ENCODE results near the gene ANKRD12. TPM values are rescaled to one million over a fixed set of nuclear protein-coding genes. Genes with fewer than 3 reads are reported as not detected.

ANKRD12 gene
- total and polyA plus RNA-seq, 2 of the 4 experiments (the other 2 are of a cell fraction), result 2.6 to 12.9 TPM

GRCh38 chr18:9289698-9290097 is 153.1 kb downstream of the ANKRD12 start:
- H3K79me1 ChIP-seq (ENCODE audit: low read depth in 1 of 2, low read length in 2 of 2), result no peaks in the 10 kb centered on the region
- peaks cover 6% of the 10 kb centered on the region for H3K9me3 ChIP-seq (ENCODE audit: control insufficient read depth, insufficient read depth, low read length)
- no peak overlapping the region for H2AFZ ChIP-seq (replicated peaks; ENCODE audit: low read length, poor library complexity)
- H3K9me1 ChIP-seq (ENCODE audit: insufficient read depth, low read length), result 0 out of 2 replicates have a peak, but pooled peaks cover 3% of the 10 kb centered on the region
- dilution Hi-C loops (cut with HindIII; ENCODE audit: low sequenced_read_pairs, unreplicated experiment) (no loop called here), in situ Hi-C loops (cut with MboI; ENCODE audit: low sequenced_read_pairs) (no loop called here), intact Hi-C loops (cut with micrococcal nuclease) (loop anchor here (5.0 kb wide), 1 partner anchor 43 kb away; the partner anchor contains the start of gene TWSG1)
- no peak overlapping the region for H3K9ac ChIP-seq (ENCODE audit: low read depth, low read length)
- no peak overlapping the region for H3K4me3 ChIP-seq (ENCODE audit: insufficient read depth, low read depth, low read length)
- H2BK15ac ChIP-seq (ENCODE audit: low read depth, low read length), result peak overlapping the region; percentile 49; the same call in 2 of the 3 replicates
- peak overlapping the region; percentile 93 for H2BK120ac ChIP-seq (ENCODE audit: low read depth, low read length)
- POLR2A ChIA-PET (ENCODE audit: unreplicated experiment), result interaction anchor here (1.0 kb wide), 1 partner anchor 49 kb away, joined by 3 read pairs; no protein-coding TSS in a partner anchor
- peak overlapping the region; percentile 88; the same call in 1 of the 2 replicates for H2AK5ac ChIP-seq (ENCODE audit: low read depth, low read length)
- H4K8ac ChIP-seq (ENCODE audit: low read depth in 2 of 2, low read length in 2 of 2), result peak overlapping the region in 1 of 2 experiments; percentile 83; a peak in 3 of 4 replicates
- H3K18ac ChIP-seq (ENCODE audit: low read depth, low read length), result peak overlapping the region; percentile 94
- H3K27ac ChIP-seq (ENCODE audit: insufficient read depth, low read length), result peak overlapping the region; percentile 93; the same call in 1 of the 2 replicates
- peak overlapping the region; percentile 96 for H2BK20ac ChIP-seq (ENCODE audit: low read depth, low read length)
- H3K4me1 ChIP-seq (ENCODE audit: control insufficient read depth, insufficient read depth, low read length), result peaks cover 8% of the 10 kb centered on the region
- no peaks in the 10 kb centered on the region for H4K20me1 ChIP-seq (ENCODE audit: insufficient read depth, low read length)
- H4K91ac ChIP-seq (ENCODE audit: insufficient read depth, low read depth, low read length), result peak overlapping the region; percentile 75
- H2AK9ac ChIP-seq (replicated peaks; ENCODE audit: low read depth, low read length, poor library complexity), result peak overlapping the region; percentile 61
- no peak for TF ChIP-seq FOS (IDR thresholded peaks at IDR 0.05; ENCODE audit: low read depth, low read length)
- peak; percentile 100 for TF ChIP-seq MAFK (IDR thresholded peaks at IDR 0.05; ENCODE audit: low read depth, low read length)
- 0 out of 2 replicates have a peak, but pooled peaks cover 3% of the 10 kb centered on the region for H3K36me3 ChIP-seq (ENCODE audit: control insufficient read depth, insufficient read depth, low read length)
- H3K4me2 ChIP-seq (ENCODE audit: low read depth, low read length), result no peak overlapping the region
- peak overlapping the region; percentile 79; the same call in 1 of the 2 replicates for H3K23ac ChIP-seq (ENCODE audit: low read depth, low read length)
- peak overlapping the region; percentile 93 for H3K4ac ChIP-seq (ENCODE audit: low read depth, low read length)
- no peaks in the 10 kb centered on the region for H3K27me3 ChIP-seq (ENCODE audit: control insufficient read depth, insufficient read depth, low read length)
- CTCF ChIA-PET, result no interaction called here
- ATAC-seq (ENCODE audit: low read depth), result no peak; the same call in 1 of the 2 replicates
- peak overlapping the region; percentile 96 for H4K5ac ChIP-seq (ENCODE audit: low read depth, low read length)
- no TSS peak for BruUV-seq (replicated peaks)
- DNase-seq, result no peak
- H3K14ac ChIP-seq (replicated peaks; ENCODE audit: low read depth, low read length), result peak overlapping the region; percentile 91
- peak overlapping the region; percentile 99 for H2BK5ac ChIP-seq (ENCODE audit: low read depth, low read length, poor library complexity, severe bottlenecking)
- peak overlapping the region; percentile 79; the same call in 1 of the 2 replicates for H3K56ac ChIP-seq (ENCODE audit: extremely low read depth, insufficient read depth, low read length)
